Body of pancreas (tissue), 4 donors: Measurements from ENCODE around the gene CRX.
"Not testable (repeated sequence)": the region's sequence is repeated elsewhere in the genome, so short reads cannot be mapped to it uniquely, and the experiment has no call there.

Experiments used
- POLR2A ChIP-seq, 3 donors: fragments of 450-650 bp; IDR thresholded peaks; one replicate each; pipeline ENCODE4 v1.6.1; 2016; ENCODE audit warnings: antibody characterized with exemption in 3 of 3, mild to moderate bottlenecking in 2 of 3
- TF ChIP-seq, protein P1 (sequence below), 7 experiments: fragments of 450-650 bp in 4 of 7; fragments of 200-600 bp in 3 of 7; sonication (generic) in 3 of 7; IDR thresholded peaks; one replicate each; pipeline ENCODE4 v1.5.1; 2016 to 2019; ENCODE audit warnings: antibody characterized with exemption in 7 of 7

DNA sequence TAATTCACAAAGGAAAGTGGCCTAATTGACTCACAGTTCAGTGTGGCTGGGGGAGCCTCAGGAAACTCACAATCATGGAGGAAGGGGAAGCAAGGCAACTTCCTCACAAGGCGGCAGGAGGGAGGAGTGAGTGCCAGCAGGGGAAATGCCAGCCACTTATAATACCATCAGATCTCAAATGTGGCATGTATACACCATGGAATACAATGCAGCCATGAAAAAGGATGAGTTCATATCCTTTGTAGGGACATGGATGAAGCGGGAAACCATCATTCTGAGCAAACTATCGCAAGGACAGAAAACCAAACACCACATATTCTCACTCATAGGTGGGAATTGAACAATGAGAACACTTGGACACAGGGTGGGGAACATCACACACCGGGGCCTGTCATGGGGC is 57.6 kb downstream of the CRX start:
- TF ChIP-seq POLR2A (IDR thresholded peaks at IDR 0.05): not testable (repeated sequence)
- TF ChIP-seq, protein P1, sequence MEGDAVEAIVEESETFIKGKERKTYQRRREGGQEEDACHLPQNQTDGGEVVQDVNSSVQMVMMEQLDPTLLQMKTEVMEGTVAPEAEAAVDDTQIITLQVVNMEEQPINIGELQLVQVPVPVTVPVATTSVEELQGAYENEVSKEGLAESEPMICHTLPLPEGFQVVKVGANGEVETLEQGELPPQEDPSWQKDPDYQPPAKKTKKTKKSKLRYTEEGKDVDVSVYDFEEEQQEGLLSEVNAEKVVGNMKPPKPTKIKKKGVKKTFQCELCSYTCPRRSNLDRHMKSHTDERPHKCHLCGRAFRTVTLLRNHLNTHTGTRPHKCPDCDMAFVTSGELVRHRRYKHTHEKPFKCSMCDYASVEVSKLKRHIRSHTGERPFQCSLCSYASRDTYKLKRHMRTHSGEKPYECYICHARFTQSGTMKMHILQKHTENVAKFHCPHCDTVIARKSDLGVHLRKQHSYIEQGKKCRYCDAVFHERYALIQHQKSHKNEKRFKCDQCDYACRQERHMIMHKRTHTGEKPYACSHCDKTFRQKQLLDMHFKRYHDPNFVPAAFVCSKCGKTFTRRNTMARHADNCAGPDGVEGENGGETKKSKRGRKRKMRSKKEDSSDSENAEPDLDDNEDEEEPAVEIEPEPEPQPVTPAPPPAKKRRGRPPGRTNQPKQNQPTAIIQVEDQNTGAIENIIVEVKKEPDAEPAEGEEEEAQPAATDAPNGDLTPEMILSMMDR (IDR thresholded peaks at IDR 0.05): not testable (repeated sequence)
